Measurements from ENCODE around the gene CYSRT1. TPM values are rescaled to one million over a fixed set of nuclear protein-coding genes. Genes with fewer than 3 reads are reported as not detected.
"Not testable (repeated sequence)": the region's sequence is repeated elsewhere in the genome, so short reads cannot be mapped to it uniquely, and the experiment has no call there.

The CYSRT1 gene
- total and polyA plus RNA-seq, 2 donors from 2014 or later, result 0.94 to 1.3 TPM

GRCh38 chr9:137256362-137256761 is 31.4 kb downstream of the CYSRT1 start:
- peaks cover 0 to 22% (median 13%) of the 10 kb centered on the region in 3 donors for H3K4me1 ChIP-seq (ENCODE audit: control insufficient read depth in 2 of 3, insufficient read depth in 2 of 3, low read depth in 1 of 3, low read length in 3 of 3)
- FAIRE-seq, result no peak

GRCh38 chr9:137256856-137257255 is 31.9 kb downstream of the CYSRT1 start:
- FAIRE-seq (no peak), DNase-seq (no peak)
- H3K27me3 ChIP-seq (ENCODE audit: control insufficient read depth, insufficient read depth, low read length), result no peaks in the 10 kb centered on the region
- no peak for TF ChIP-seq CTCF (IDR thresholded peaks at IDR 0.05; ENCODE audit: borderline replicate concordance, extremely low read depth, insufficient read depth)
- H3K36me3 ChIP-seq (ENCODE audit: control insufficient read depth in 2 of 3, insufficient read depth in 3 of 3, low read length in 3 of 3), result peaks cover 0 to 10% (median 4%) of the 10 kb centered on the region in 3 donors
- no peak overlapping the region for H3K9ac ChIP-seq (ENCODE audit: low read length in 3 of 3)
- H3K4me1 ChIP-seq (ENCODE audit: control insufficient read depth in 2 of 3, insufficient read depth in 2 of 3, low read depth in 1 of 3, low read length in 3 of 3), result peaks cover 0 to 22% (median 13%) of the 10 kb centered on the region in 3 donors
- peak overlapping the region in 1 of 3 donors; percentile 90 for H3K4me3 ChIP-seq (ENCODE audit: low read length in 3 of 3)
- no peak overlapping the region for H3K27ac ChIP-seq (ENCODE audit: low read depth in 2 of 2, low read length in 2 of 2)
- H3K9me3 ChIP-seq (ENCODE audit: control insufficient read depth in 2 of 3, insufficient read depth in 1 of 3, low read length in 3 of 3), result no peaks in the 10 kb centered on the region
- intact Hi-C loops (cut with DNase I), result no loop called here

More at GRCh38 chr9:137256362-137256761, 31.4 kb downstream of the CYSRT1 start:
- no peaks in the 10 kb centered on the region for H3K9me3 ChIP-seq (ENCODE audit: control insufficient read depth in 2 of 3, insufficient read depth in 1 of 3, low read length in 3 of 3)
- intact Hi-C loops (cut with DNase I), result no loop called here
- no peak for DNase-seq
- H3K36me3 ChIP-seq (ENCODE audit: control insufficient read depth in 2 of 3, insufficient read depth in 3 of 3, low read length in 3 of 3), result peaks cover 0 to 10% (median 4%) of the 10 kb centered on the region in 3 donors
- H3K9ac ChIP-seq (ENCODE audit: low read length in 3 of 3), result peak overlapping the region in 1 of 3 donors; percentile 67
- TF ChIP-seq CTCF (IDR thresholded peaks at IDR 0.05; ENCODE audit: borderline replicate concordance, extremely low read depth, insufficient read depth), result no peak
- H3K27me3 ChIP-seq (ENCODE audit: control insufficient read depth, insufficient read depth, low read length), result no peaks in the 10 kb centered on the region
- peak overlapping the region; percentile 73 to 90 (median 84) for H3K4me3 ChIP-seq (ENCODE audit: low read length in 3 of 3)
- no peak overlapping the region for H3K27ac ChIP-seq (ENCODE audit: low read depth in 2 of 2, low read length in 2 of 2)

DNA sequence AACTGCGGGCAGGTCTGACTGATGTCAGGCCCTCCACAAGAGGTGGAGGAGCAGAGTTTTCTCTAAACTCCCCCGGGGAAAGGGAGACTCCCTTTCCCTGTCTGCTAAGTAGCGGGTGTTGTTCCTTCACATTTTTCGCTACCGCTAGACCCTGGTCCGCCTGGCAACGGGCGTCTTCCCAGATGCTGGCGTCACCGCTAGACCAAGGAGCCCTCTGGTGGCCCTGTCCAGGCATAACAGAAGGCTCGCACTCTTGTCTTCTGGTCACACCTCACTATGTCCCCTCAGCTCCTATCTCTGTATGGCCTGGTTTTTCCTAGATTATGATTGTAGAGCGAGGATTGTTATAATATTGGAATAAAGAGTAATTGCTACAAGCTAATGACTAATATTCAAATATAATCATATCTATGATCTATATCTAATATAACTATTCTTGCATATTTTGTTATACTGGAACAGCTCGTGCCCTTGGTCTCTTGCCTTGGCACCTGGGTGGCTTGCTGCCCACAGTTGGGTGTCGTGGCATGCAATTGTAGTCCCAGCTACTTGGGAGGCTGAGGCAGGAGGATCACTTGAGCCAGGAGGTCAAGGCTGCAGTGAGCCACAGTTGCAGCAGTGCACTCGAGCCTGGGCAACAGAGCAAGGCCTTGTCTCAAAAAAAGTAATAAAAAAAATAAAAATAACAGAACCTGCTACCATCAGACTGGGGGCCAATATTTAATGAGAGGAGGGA is 37.4 kb downstream of the CYSRT1 start:
- DNase-seq, result peak in 1 of 5 donors; percentile 70
- peaks cover 2 to 12% (median 4%) of the 10 kb centered on the region in 3 donors for H3K36me3 ChIP-seq (ENCODE audit: control insufficient read depth in 2 of 3, insufficient read depth in 3 of 3, low read length in 3 of 3)
- TF ChIP-seq CTCF (IDR thresholded peaks at IDR 0.05; ENCODE audit: borderline replicate concordance, extremely low read depth, insufficient read depth), result peak; percentile 2
- H3K4me1 ChIP-seq (ENCODE audit: control insufficient read depth in 2 of 3, insufficient read depth in 2 of 3, low read depth in 1 of 3, low read length in 3 of 3); H3K9ac ChIP-seq (ENCODE audit: low read length in 3 of 3); H3K27ac ChIP-seq (ENCODE audit: low read depth in 2 of 2, low read length in 2 of 2); FAIRE-seq; H3K27me3 ChIP-seq (ENCODE audit: control insufficient read depth, insufficient read depth, low read length); H3K4me3 ChIP-seq (ENCODE audit: low read length in 3 of 3); intact Hi-C loops (cut with DNase I); H3K9me3 ChIP-seq (ENCODE audit: control insufficient read depth in 2 of 3, insufficient read depth in 1 of 3, low read length in 3 of 3): not testable (repeated sequence)
